WI38 (cell line): Measurements from ENCODE around the gene RBM20.

Source experiments
- H3K4me3 ChIP-seq: 2 replicates; pipeline ENCODE4 v1.5.1; 2011; ENCODE audit warnings: low read depth, mild to moderate bottlenecking, control low read depth, low read length
- TF ChIP-seq, protein P1 (sequence below): IDR thresholded peaks from 2 replicates; pipeline ENCODE4 v1.5.1; 2012; ENCODE audit warnings: low read depth, mild to moderate bottlenecking, control low read depth, low read length

The RBM20 gene

DNA sequence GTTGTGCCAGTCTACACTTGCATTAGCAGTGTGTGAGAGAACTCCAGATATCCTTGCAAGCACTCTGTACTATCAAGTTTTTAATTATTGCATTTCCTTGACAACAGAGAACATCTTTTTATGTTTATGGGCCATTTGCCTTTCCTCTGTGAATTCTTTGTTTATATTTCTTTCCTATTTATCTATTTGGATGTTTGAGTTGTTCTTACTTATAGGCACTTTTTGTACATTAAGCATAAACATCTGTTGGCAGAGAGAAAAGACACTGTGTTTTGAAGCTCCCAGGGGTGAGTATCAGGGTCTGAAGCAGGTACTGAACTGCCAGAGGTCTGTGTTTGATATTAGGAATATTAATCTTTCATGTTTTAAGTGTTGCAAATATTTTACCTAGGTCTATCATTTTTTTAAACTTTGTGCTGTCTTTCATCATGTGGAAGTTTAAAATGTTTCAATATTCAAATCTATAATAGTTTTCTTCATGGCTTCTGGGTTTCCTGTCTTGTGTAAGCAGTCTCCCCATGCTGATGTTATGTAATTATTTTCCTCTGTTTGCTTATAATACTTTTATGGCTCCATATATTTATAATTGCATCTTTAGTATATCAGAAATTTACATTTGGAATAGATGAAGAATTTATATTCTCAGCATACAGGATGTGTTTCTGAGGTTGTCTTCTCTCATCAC, 209.9 kb downstream of the RBM20 start:
- no peak overlapping the region for H3K4me3 ChIP-seq
- TF ChIP-seq, protein P1, sequence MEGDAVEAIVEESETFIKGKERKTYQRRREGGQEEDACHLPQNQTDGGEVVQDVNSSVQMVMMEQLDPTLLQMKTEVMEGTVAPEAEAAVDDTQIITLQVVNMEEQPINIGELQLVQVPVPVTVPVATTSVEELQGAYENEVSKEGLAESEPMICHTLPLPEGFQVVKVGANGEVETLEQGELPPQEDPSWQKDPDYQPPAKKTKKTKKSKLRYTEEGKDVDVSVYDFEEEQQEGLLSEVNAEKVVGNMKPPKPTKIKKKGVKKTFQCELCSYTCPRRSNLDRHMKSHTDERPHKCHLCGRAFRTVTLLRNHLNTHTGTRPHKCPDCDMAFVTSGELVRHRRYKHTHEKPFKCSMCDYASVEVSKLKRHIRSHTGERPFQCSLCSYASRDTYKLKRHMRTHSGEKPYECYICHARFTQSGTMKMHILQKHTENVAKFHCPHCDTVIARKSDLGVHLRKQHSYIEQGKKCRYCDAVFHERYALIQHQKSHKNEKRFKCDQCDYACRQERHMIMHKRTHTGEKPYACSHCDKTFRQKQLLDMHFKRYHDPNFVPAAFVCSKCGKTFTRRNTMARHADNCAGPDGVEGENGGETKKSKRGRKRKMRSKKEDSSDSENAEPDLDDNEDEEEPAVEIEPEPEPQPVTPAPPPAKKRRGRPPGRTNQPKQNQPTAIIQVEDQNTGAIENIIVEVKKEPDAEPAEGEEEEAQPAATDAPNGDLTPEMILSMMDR, result no peak

DNA sequence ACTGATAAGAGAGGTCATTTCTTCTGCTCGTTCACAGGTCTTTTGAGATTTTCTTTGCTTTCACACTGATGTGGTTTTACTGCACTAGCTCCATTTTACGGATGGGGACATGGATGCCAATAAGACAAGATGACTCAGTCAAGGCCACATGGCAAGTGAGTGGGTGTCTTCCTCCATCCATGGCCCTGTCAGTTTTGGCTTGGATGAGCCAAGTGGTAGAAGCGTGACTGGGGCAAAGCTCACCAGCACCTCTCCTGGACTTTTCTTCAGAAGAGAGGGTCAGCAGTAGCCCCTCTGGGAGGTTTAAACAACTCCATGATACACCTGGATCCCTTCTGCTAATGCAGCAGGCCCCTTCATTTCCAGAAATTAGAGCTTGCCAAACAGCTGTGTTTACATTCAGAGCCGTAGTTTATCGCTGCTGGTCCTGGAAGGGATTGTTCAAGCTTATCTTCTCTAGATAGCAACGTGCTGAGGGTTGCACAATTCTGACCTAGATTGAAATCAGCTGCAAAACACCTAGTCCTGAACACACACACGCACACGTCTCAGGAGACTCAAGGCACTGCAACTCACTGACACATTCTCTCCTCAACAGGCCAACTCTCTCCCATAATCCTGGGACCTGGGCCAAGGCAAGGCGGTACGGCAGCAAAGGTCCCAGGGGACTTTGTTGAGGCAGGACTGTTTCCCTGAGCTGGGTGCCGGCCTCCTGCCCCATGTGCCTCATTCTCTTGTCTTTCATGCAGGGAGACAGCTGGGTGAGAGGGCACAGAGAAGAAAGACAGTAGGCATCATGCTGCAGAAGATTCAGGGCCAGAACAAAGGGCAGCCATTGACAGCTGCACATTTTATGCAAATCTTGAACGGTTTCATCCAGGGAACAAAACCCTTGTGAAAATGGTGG, 213.4 kb downstream of the RBM20 start:
- TF ChIP-seq, protein P1, result no peak
- no peak overlapping the region for H3K4me3 ChIP-seq

DNA sequence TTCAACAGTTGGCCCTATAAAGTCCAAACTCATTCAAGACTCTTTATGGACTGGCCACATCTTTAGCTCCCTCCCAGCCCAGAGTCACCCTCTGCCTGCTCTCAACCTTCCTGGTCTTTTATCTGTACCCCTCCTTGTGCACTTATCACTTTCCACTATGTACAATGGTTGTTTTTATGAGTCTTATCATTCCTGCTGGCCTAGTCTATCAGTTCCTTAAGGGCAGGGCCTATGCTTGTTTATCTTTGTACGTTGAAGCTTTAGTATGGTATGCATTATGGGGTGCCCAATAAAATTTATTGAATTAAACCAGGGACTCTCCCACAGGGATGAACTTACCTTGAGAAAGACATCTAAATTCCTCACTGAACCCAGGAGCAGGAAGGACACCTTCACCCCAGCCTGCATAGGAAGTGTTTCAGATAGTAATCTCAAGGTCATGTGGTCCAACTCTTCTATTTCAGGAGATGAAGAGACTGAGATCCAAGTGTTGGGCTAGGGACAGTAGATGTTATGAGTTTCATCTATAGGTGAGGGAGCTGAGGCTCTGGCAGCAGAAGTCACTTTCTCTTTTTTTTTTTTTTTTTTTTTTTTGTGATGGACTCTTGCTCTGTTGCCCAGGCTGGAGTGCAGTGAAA, 214.3 kb downstream of the RBM20 start:
- H3K4me3 ChIP-seq, result no peak overlapping the region
- TF ChIP-seq, protein P1, result no peak

DNA sequence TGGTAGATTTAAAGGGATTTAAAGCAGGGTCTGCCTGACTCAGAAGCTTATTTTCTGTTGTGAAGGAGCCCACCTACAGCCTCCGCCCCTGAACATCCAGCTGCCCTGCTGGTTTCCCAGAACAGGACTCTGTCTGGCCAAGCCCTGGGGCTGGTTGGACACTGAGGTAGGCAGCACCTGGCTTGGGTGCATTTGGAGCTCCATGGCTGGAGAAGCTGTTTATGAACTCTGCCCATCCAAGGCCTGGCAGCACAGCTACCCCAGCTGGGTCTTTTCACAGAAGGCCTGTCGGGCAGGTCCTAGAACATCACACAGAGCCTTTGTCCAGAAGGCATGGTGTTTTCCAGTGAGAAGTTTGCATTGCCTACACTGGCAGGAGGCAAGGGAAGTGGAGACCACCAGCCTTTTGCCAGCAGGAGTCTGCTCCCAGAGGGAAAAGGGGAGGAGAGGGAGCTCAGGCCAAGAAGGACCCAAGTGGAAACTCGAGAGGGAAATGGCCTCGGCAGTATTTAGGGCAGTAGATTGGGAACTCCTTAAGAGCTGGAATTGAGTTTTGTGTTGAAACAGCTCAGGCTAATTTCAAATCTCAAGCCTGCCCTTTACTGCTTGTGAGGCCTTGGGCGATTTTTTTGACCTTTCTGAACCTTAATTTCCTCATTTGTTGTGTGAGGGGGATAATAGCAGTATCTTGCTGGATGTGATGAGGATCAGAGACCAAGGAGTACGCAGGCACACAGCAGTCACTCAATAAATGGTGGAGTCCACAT, 215.3 kb downstream of the RBM20 start:
- TF ChIP-seq, protein P1, result no peak
- no peak overlapping the region for H3K4me3 ChIP-seq

DNA sequence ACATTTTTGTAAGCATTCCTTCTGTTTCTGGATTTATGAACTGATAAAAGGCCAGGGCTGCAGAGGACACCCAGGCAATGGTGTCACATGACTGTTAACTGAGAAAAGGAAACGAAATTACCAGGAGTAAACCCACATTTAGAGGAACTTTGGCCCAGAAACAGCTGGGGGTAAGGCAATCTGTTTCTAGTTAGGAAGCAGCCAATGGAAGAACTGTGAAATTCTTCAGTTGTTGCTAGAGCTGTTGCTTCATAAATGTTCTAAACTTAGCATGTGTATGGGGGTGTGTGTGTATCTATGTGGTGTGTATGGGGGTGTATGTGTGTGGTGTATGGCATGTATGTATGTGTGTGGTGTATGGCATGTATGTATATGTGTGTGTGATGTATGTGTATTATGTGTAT, 215.8 kb downstream of the RBM20 start:
- no peak overlapping the region for H3K4me3 ChIP-seq
- TF ChIP-seq, protein P1, result no peak

DNA sequence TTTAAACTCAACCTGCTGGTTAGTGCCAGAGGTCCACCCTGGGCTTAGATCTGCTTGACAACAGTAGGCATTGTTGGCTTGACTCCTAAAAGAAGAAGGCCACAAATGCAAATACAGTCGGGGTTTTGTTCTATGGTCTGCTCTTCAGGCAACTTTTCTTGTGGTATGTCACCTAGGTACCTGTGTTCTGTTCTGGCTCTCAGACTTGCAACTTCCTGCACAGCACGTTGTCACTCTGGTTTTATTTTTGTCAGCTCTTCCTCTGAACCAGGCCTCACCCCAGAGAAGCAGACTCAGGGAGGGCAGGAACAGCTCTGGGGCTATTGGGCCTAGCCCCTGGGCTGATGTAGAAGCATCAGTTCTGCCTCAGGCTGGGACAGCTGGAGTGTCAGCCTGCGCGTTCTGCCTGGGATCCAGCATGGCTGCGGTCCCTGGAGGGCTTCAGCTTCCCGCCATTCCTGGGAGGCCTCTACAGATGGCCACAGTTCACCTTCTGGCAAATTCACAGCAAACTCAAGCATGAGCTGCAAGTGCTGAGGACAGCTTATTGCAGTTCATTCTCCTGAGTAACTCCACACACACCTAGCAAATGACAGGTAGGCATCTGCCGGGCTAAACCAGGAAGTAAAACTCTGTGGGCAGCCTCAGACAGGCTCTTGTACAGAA, 216.6 kb downstream of the RBM20 start:
- TF ChIP-seq, protein P1, result no peak
- no peak overlapping the region for H3K4me3 ChIP-seq
